Upper lobe of left lung (tissue), 4 donors: Measurements from ENCODE around the gene CTNNBL1.

Experiments
- CTCF ChIP-seq, 6 experiments: fragments of 450-650 bp in 4 of 6; fragments of 200-600 bp in 2 of 6; sonication (generic) in 2 of 6; IDR thresholded peaks; one replicate each; pipeline ENCODE4 v1.5.1; 2016 to 2019; ENCODE audit warnings: antibody characterized with exemption in 6 of 6
- EP300 ChIP-seq, 4 donors: sonication (generic); formaldehyde crosslinking; IDR thresholded peaks; one replicate each; pipeline ENCODE4 v1.5.1; 2017; ENCODE audit warnings: antibody characterized with exemption in 4 of 4, control low read depth in 2 of 4
- POLR2A ChIP-seq, 4 donors: fragments of 450-650 bp; IDR thresholded peaks; one replicate each; pipeline ENCODE4 v1.5.1; 2016 to 2017; ENCODE audit warnings: antibody characterized with exemption in 4 of 4, mild to moderate bottlenecking in 2 of 4

- TF ChIP-seq CTCF (IDR thresholded peaks at IDR 0.05): no peak
- TF ChIP-seq EP300 (IDR thresholded peaks at IDR 0.05): no peak
- no peak for TF ChIP-seq POLR2A (IDR thresholded peaks at IDR 0.05)
Measured at GRCh38 chr20:37774156-37774555, 80.3 kb downstream of the CTNNBL1 start.
